DND-41 (cell line): ENCODE data around the gene TYRO3.

ENCODE experiments used
- ATAC-seq: fragments of 200-7000 bp; cut with Tn5 transposase; 3 replicates; pipeline ENCODE4 v1.9.1; 2021; ENCODE audit warnings: low read depth; ENCODE audit not compliant: insufficient read depth
- DNase-seq: peaks from one replicate; pipeline ENCODE4 v3.0.0-alpha.2; 2020
- H2AFZ ChIP-seq: 2 replicates; pipeline ENCODE4 v1.6.0; 2012; ENCODE audit warnings: low read depth, low read length
- H3K27ac ChIP-seq: 2 replicates; pipeline ENCODE4 v1.5.1; 2012; ENCODE audit warnings: low read length, inconsistent platforms
- H3K27me3 ChIP-seq: fragments of 200-600 bp; sonication (generic); 2 replicates; pipeline ENCODE4 v1.6.0; 2012; ENCODE audit warnings: low read length, mild to moderate bottlenecking, inconsistent platforms; ENCODE audit not compliant: insufficient read depth, poor library complexity
- H3K36me3 ChIP-seq: 2 replicates; pipeline ENCODE4 v1.5.1; 2012; ENCODE audit warnings: low read length, inconsistent platforms; ENCODE audit not compliant: insufficient read depth
- H3K4me1 ChIP-seq: 2 replicates; pipeline ENCODE4 v1.5.1; 2012; ENCODE audit warnings: mild to moderate bottlenecking, low read length; ENCODE audit not compliant: insufficient read depth
- H3K4me2 ChIP-seq: 2 replicates; pipeline ENCODE4 v1.6.0; 2012; ENCODE audit warnings: mild to moderate bottlenecking, moderate library complexity, low read length, inconsistent platforms; ENCODE audit not compliant: insufficient read depth
- H3K4me3 ChIP-seq, 2 experiments: fragments of 200-600 bp in 1 of 2; shearing (Covaris generic) in 1 of 2; 2 replicates each; pipeline ENCODE4 v1.5.1; 2012 to 2016; ENCODE audit warnings: inconsistent platforms in 2 of 2, low read length in 2 of 2, mild to moderate bottlenecking in 2 of 2, low read depth in 1 of 2, moderate library complexity in 1 of 2
- H3K79me2 ChIP-seq: 2 replicates; pipeline ENCODE4 v1.6.0; 2012; ENCODE audit warnings: low read length, inconsistent platforms; ENCODE audit not compliant: insufficient read depth
- H3K9ac ChIP-seq: 2 replicates; pipeline ENCODE4 v1.6.0; 2012; ENCODE audit warnings: low read depth, mild to moderate bottlenecking, inconsistent platforms, low read length, moderate library complexity
- H3K9me3 ChIP-seq: 2 replicates; pipeline ENCODE4 v1.5.1; 2012; ENCODE audit warnings: low read length, moderate library complexity, mild to moderate bottlenecking, inconsistent platforms; ENCODE audit not compliant: insufficient read depth, severe bottlenecking
- H4K20me1 ChIP-seq: 2 replicates; pipeline ENCODE4 v1.6.0; 2012; ENCODE audit warnings: low read length; ENCODE audit not compliant: insufficient read depth
- EZH2 ChIP-seq: IDR thresholded peaks from 3 replicates; pipeline ENCODE4 v1.6.1; 2012; ENCODE audit warnings: borderline replicate concordance, low read depth, mild to moderate bottlenecking, moderate library complexity, low read length, inconsistent platforms; ENCODE audit not compliant: severe bottlenecking
- TF ChIP-seq, protein P1 (sequence below): IDR thresholded peaks from 2 replicates; pipeline ENCODE4 v1.5.1; 2012; ENCODE audit warnings: borderline replicate concordance, low read length, moderate library complexity, mild to moderate bottlenecking; ENCODE audit not compliant: poor library complexity, severe bottlenecking; ENCODE audit errors: extremely low read depth

TYRO3 gene

DNA sequence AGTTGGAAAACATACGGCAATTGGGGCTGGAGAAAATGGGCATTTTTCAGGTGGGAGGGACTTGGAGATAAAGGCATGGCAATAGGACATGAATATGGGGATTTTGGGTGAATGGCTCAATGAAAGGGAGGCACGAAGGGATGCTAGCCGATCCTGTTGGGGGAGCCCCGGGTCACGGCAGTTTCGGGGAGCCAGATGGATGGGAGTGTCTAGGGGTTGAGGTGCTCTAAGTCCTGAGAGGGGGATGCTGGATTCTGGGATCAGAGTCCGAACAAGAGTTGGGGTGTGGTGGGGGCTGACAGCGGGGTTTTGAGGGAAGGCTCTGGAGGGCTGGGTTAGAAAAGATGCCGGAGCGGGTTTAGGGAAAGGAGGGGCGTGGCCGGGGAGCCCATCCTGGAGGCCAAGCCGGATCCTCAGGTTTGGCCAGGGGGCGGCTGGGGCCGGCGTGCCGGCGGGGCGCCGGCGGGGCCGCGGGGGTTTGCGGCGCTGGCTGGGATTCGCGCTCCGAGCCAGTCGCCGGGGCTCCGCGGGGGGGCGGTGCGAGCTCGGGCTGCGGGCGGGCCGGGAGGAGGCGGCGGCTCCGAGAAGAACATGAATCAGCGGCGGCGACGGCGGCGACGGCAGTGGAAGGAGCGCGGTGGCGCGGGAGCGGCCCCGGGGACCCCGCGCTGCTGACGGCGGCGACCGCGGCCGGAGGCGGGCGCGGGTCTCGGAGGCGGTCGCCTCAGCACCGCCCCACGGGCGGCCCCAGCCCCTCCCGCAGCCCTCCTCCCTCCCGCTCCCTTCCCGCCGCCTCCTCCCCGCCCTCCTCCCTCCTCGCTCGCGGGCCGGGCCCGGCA, at the start of gene TYRO3:
Gene TYRO3 (plus strand): TSS at position 813 of the 839 bp plus-strand sequence. CDS start 46 bp downstream, outside the sequence.
- Histone ChIP-seq H3K27me3 (no peaks in the 10 kb centered on the region), H3K4me2 (peak within 1 kb of the TSS; percentile 65), H3K9ac (peak within 1 kb of the TSS; percentile 82), H3K9me3 (no peaks in the 10 kb centered on the region), H3K4me3 (peak within 1 kb of the TSS; percentile 58 to 83), H3K4me1 (peaks cover 39% of the 10 kb centered on the region), H3K27ac (peak within 1 kb of the TSS; percentile 91), H2AFZ (peak within 1 kb of the TSS; percentile 55), H4K20me1 (peaks cover 10% of the 10 kb centered on the region; the same call in 1 of the 2 replicates), H3K36me3 (peaks cover 23% of the 10 kb centered on the region), H3K79me2 (peaks cover 17% of the 10 kb centered on the region)
- DNase-seq (peak; percentile 63), ATAC-seq (peak; percentile 32)
- TF ChIP-seq EZH2 = no peak
- TF ChIP-seq, protein P1, sequence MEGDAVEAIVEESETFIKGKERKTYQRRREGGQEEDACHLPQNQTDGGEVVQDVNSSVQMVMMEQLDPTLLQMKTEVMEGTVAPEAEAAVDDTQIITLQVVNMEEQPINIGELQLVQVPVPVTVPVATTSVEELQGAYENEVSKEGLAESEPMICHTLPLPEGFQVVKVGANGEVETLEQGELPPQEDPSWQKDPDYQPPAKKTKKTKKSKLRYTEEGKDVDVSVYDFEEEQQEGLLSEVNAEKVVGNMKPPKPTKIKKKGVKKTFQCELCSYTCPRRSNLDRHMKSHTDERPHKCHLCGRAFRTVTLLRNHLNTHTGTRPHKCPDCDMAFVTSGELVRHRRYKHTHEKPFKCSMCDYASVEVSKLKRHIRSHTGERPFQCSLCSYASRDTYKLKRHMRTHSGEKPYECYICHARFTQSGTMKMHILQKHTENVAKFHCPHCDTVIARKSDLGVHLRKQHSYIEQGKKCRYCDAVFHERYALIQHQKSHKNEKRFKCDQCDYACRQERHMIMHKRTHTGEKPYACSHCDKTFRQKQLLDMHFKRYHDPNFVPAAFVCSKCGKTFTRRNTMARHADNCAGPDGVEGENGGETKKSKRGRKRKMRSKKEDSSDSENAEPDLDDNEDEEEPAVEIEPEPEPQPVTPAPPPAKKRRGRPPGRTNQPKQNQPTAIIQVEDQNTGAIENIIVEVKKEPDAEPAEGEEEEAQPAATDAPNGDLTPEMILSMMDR = no peak

DNA sequence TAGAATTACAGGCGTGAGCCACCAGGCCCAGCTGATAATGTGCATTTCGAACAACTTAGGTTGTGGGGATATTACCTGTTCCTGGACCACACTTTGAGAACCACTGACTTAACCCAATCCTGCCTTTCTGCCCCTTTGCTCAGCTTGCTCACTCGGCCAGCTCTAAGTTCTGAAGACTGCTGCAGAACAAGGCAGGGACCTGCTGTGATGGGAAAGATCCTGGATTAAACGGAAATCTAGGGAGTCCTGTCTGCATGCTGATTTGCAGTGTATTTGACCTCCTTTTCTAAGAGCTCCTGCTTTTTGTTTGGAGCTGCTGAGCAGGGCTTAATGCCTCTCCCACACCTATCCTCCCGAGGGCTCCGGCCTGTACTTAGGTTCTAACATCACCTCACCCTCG, 48.3 kb upstream of the TYRO3 start:
- no peaks in the 10 kb centered on the region for H3K79me2 ChIP-seq
- H3K27me3 ChIP-seq = no peaks in the 10 kb centered on the region
- no peaks in the 10 kb centered on the region for H3K36me3 ChIP-seq
- ATAC-seq (no peak), DNase-seq (no peak)
- H3K4me2 ChIP-seq = no peak overlapping the region
- TF ChIP-seq, protein P1 = no peak
- TF ChIP-seq EZH2 = no peak
- H3K4me1 ChIP-seq = no peaks in the 10 kb centered on the region
- no peaks in the 10 kb centered on the region for H4K20me1 ChIP-seq
- no peak overlapping the region for H3K27ac ChIP-seq
- no peak overlapping the region for H2AFZ ChIP-seq
- H3K4me3 ChIP-seq = no peak overlapping the region
- H3K9me3 ChIP-seq = no peaks in the 10 kb centered on the region
- no peak overlapping the region for H3K9ac ChIP-seq

DNA sequence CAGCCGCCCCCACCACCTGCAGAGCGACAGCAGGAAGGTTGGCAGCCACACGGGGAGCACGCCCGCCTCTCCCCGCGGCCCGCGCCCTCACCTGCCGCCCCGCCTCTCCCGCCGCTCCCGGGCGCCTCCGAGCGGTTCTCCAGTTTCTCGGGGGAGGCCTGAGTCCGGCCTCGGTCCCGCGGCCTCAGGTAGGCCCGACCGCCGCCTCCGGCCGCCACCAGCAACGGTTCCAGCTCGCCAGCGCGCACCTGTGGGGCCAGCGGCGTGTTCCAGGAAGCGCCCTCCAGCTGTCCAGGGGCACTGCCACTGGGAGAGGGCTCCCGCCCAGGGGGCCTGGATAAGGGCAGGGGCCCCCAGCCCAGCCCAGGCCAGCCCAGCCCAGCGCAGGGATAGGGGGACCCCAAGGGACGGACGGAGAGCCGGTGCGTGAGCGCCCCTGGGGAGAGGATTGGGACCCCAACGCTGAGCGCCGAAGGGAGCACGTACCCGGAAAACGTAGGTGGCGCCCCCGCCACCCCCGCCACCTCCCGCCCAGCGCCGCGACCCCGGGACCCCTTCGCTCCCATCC, 47.6 kb upstream of the TYRO3 start:
- no peak overlapping the region for H2AFZ ChIP-seq
- H3K4me3 ChIP-seq = no peak overlapping the region
- H3K27me3 ChIP-seq = no peaks in the 10 kb centered on the region
- no peak overlapping the region for H3K4me2 ChIP-seq
- H3K9ac ChIP-seq = no peak overlapping the region
- no peak overlapping the region for H3K27ac ChIP-seq
- TF ChIP-seq EZH2 = no peak
- TF ChIP-seq, protein P1 = no peak
- ATAC-seq (no peak), DNase-seq (no peak)
- no peaks in the 10 kb centered on the region for H3K36me3 ChIP-seq
- no peaks in the 10 kb centered on the region for H3K79me2 ChIP-seq
- H4K20me1 ChIP-seq = no peaks in the 10 kb centered on the region
- H3K9me3 ChIP-seq = no peaks in the 10 kb centered on the region
- no peaks in the 10 kb centered on the region for H3K4me1 ChIP-seq
